ENCODE results near the gene SPRR2E. TPM values are rescaled to one million over a fixed set of nuclear protein-coding genes. Genes with fewer than 3 reads are reported as not detected.

Gene SPRR2E
- total RNA-seq, 2 donors from 2014 or later = not detected

GRCh38 chr1:153081736-153082135 is 12.6 kb downstream of the SPRR2E start:
- Histone ChIP-seq H3K27ac (no peak overlapping the region), H3K4me3 (no peak overlapping the region), H3K27me3 (no peaks in the 10 kb centered on the region), H3K4me1 (no peaks in the 10 kb centered on the region), H3K9ac (ENCODE audit: low read depth in 2 of 2, low read length in 2 of 2) (no peak overlapping the region), H3K36me3 (no peaks in the 10 kb centered on the region), H3K9me3 (no peaks in the 10 kb centered on the region)
- TF ChIP-seq, protein P1, sequence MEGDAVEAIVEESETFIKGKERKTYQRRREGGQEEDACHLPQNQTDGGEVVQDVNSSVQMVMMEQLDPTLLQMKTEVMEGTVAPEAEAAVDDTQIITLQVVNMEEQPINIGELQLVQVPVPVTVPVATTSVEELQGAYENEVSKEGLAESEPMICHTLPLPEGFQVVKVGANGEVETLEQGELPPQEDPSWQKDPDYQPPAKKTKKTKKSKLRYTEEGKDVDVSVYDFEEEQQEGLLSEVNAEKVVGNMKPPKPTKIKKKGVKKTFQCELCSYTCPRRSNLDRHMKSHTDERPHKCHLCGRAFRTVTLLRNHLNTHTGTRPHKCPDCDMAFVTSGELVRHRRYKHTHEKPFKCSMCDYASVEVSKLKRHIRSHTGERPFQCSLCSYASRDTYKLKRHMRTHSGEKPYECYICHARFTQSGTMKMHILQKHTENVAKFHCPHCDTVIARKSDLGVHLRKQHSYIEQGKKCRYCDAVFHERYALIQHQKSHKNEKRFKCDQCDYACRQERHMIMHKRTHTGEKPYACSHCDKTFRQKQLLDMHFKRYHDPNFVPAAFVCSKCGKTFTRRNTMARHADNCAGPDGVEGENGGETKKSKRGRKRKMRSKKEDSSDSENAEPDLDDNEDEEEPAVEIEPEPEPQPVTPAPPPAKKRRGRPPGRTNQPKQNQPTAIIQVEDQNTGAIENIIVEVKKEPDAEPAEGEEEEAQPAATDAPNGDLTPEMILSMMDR (IDR thresholded peaks at IDR 0.05) = no peak
- DNase-seq = no peak
- intact Hi-C loops (cut with DNase I) = no loop called here

DNA sequence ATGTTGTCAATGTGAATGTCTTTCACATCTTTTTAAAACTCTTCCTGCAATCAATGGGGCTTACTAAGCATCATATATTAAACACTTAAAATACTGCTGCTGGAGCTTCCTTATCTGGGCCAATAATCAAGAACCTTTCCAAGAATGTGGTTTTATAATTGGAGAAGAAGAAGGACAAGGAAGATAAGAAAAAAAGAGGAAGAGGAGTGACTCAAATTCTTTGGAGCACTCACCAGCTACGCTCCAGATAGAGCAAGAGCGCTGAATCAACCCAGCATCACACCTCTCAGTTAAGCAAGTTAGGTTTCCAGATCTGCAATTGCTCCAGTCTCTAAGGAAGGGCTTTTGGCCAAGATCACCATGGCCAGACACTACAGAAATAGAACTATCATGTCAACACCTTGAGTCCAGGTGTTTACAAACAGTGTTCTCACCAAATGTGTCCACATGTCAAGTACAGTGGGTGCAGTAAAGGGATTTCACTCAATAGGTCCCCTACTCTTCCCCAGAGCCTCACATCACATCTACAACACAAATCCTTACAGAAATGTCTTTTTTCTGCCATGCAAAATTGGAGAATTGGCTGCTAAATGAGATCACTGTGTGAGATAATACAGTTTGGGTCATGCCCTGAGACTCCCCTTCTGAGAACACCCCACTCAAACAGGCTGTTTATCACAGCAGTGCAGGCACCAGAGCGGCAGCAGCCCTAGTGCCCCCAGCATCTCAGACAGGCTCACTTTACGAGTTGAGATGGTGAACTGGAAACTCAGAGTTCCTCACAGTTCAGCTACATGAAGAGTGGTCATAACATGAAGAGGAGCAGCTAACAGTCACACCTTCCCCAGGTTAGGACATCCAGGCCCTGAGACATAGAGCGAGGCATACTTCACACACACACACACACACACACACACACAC is 21.3 kb downstream of the SPRR2E start:
- TF ChIP-seq, protein P1 (IDR thresholded peaks at IDR 0.05) = no peak
- H3K9me3 ChIP-seq = no peaks in the 10 kb centered on the region
- H3K4me1 ChIP-seq = no peaks in the 10 kb centered on the region
- H3K27ac ChIP-seq = no peak overlapping the region
- no peak overlapping the region for H3K9ac ChIP-seq (ENCODE audit: low read depth in 2 of 2, low read length in 2 of 2)
- H3K4me3 ChIP-seq = no peak overlapping the region
- no peaks in the 10 kb centered on the region for H3K27me3 ChIP-seq
- no peak for DNase-seq
- no peaks in the 10 kb centered on the region for H3K36me3 ChIP-seq
- intact Hi-C loops (cut with DNase I) = no loop called here

DNA sequence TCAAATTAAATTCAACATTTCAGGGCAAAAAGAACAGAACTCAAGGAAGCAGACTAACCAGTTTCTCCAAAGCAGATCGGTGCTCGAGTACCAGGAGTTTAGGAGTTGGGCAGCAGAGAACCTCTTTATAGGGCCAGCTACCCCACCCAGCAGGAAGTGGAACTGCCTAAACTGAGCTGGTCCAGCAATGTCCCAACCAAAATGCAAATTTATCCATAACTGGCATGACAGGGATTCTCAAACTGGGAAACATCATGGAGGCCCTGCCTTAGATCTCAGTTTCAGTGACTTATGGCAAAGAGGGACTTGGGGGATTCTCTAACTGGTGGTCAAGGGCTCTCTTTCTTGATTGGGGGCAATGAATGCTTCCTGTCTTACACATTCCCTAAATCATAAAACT is 22.8 kb downstream of the SPRR2E start, which contains the start of gene SPRR2B:
TSS of gene SPRR2B (minus strand) at position 101 of the 400 bp plus-strand sequence. CDS start 772 bp downstream, outside the sequence.
- intact Hi-C loops (cut with DNase I) = no loop called here
- Histone ChIP-seq H3K9ac (ENCODE audit: low read depth in 2 of 2, low read length in 2 of 2) (no peak within 1 kb of the TSS), H3K4me3 (no peak within 1 kb of the TSS), H3K36me3 (no peaks in the 10 kb centered on the region), H3K4me1 (no peaks in the 10 kb centered on the region), H3K27ac (no peak within 1 kb of the TSS), H3K27me3 (no peaks in the 10 kb centered on the region), H3K9me3 (no peaks in the 10 kb centered on the region)
- TF ChIP-seq, protein P1 (IDR thresholded peaks at IDR 0.05) = no peak
- DNase-seq = no peak

DNA sequence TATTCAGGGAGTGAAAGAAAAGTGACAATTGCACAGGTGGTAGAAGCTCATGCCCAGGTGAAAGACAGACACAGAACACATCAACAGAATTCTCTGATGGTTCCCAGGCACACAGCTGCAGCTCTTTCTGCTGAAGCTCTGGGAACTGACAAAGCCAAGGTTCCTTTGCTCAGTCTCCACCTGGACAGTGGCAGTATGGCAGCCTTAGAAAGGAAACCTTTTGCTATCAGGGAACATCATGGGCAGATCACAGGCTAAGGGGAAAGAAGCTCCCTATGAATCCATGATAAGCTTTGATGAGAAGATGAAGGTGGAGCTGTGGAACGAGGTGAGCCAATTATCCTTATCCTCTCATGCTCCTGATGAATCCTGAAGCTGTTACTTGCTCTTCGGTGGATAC is 24.1 kb downstream of the SPRR2E start:
- DNase-seq = no peak
- Histone ChIP-seq H3K4me3 (no peak overlapping the region), H3K27me3 (no peaks in the 10 kb centered on the region), H3K9me3 (no peaks in the 10 kb centered on the region), H3K36me3 (no peaks in the 10 kb centered on the region), H3K4me1 (no peaks in the 10 kb centered on the region), H3K9ac (ENCODE audit: low read depth in 2 of 2, low read length in 2 of 2) (no peak overlapping the region), H3K27ac (no peak overlapping the region)
- intact Hi-C loops (cut with DNase I) = no loop called here
- TF ChIP-seq, protein P1 (IDR thresholded peaks at IDR 0.05) = no peak

GRCh38 chr1:153058826-153059784 is 35.2 kb downstream of the SPRR2E start:
- intact Hi-C loops (cut with DNase I) = no loop called here
- Histone ChIP-seq H3K36me3 (no peaks in the 10 kb centered on the region), H3K27ac (no peak overlapping the region), H3K9ac (ENCODE audit: low read depth in 2 of 2, low read length in 2 of 2) (no peak overlapping the region), H3K4me1 (no peaks in the 10 kb centered on the region), H3K9me3 (no peaks in the 10 kb centered on the region), H3K27me3 (no peaks in the 10 kb centered on the region), H3K4me3 (no peak overlapping the region)
- DNase-seq = no peak
- TF ChIP-seq, protein P1 (IDR thresholded peaks at IDR 0.05) = no peak
